HG02623 (cell line): ENCODE results near the gene IMMP2L.
"Not testable (repeated sequence)": the region's sequence is repeated elsewhere in the genome, so short reads cannot be mapped to it uniquely, and the experiment has no call there.

Experiments
- ATAC-seq: cut with Tn5 transposase; IDR thresholded peaks from one replicate; pipeline ENCODE4 v1.9.1; 2021; ENCODE audit warnings: moderate library complexity; ENCODE audit not compliant: unreplicated experiment

The IMMP2L gene

GRCh38 chr7:111352319-111352718, 210.0 kb downstream of the IMMP2L start:
- no peak for ATAC-seq

GRCh38 chr7:111346219-111346618, 216.1 kb downstream of the IMMP2L start:
- ATAC-seq = no peak

- ATAC-seq = no peak
These were observed 219.3 kb downstream of the IMMP2L start for GRCh38 chr7:111343017-111343416.

GRCh38 chr7:111339006-111339405, 223.3 kb downstream of the IMMP2L start:
- ATAC-seq = no peak

- no peak for ATAC-seq
These were observed 229.3 kb downstream of the IMMP2L start for GRCh38 chr7:111333010-111333409.

- ATAC-seq = no peak
These were observed 232.1 kb downstream of the IMMP2L start for GRCh38 chr7:111330235-111330523.

- ATAC-seq = peak; percentile 66
These were observed 232.7 kb downstream of the IMMP2L start for GRCh38 chr7:111329367-111330234.

DNA sequence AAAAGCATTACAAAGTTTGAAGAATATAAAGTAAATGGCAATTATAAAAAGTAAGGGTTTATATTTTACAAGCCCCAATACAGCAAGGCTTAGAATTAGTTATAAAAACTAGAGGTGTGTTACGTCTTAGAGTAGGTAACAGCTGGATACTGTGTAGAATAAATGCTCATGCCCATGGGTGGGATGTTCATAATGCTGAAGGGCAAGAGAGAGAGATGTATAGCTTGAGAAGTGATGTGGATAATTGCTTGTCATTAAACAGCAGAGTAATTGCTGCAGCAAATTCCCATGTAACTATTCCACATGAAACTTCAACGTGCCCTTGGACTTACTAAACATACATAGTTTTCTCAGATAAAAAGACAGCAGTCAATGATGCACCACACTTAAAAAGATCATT, 233.8 kb downstream of the IMMP2L start:
- ATAC-seq = no peak

GRCh38 chr7:111324776-111325175, 237.5 kb downstream of the IMMP2L start:
- no peak for ATAC-seq

GRCh38 chr7:111324228-111324627, 238.1 kb downstream of the IMMP2L start:
- peak; percentile 61 for ATAC-seq

DNA sequence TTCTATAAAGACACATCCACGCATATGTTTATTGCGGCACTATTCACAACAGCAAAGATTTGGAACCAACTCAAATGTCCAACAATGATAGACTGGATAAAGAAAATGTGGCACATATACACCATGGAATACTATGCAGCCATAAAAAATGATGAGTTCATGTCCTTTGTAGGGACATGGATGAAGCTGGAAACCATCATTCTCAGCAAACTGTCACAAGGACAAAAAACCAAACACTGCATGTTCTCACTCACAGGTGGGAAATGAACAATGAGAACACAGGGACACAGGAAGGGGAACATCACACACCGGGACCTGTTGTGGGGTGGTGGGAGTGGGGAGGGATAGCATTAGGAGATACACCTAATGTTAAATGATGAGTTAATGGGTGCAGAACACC, 238.6 kb downstream of the IMMP2L start:
- not testable (repeated sequence) for ATAC-seq

GRCh38 chr7:111320133-111320532, 242.2 kb downstream of the IMMP2L start:
- no peak for ATAC-seq

- ATAC-seq = no peak
These were observed 249.3 kb downstream of the IMMP2L start for GRCh38 chr7:111312966-111313365.

DNA sequence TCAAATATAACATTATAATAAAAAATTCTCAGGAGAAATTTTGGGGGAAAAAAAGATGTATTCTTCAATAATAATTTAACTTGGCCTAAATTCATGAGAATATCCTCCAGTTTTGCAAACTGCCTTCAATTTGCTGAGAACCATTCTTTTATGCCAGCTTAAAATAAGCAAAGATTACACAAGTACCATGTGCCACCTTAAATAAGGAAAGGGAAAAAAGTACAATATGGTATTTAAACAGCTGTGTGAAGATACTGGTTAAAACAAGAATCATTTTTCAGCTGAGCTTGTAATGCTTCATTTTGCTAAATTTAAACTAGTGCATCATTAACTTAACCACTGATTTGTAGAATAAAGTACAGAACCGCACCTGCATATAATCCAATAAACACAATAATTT, 253.6 kb downstream of the IMMP2L start:
- no peak for ATAC-seq

- ATAC-seq = no peak
These were observed 260.4 kb downstream of the IMMP2L start for GRCh38 chr7:111301891-111302290.

- ATAC-seq = no peak
These were observed 267.8 kb downstream of the IMMP2L start for GRCh38 chr7:111294494-111294893.

GRCh38 chr7:111292026-111292470, 270.2 kb downstream of the IMMP2L start:
- no peak for ATAC-seq

DNA sequence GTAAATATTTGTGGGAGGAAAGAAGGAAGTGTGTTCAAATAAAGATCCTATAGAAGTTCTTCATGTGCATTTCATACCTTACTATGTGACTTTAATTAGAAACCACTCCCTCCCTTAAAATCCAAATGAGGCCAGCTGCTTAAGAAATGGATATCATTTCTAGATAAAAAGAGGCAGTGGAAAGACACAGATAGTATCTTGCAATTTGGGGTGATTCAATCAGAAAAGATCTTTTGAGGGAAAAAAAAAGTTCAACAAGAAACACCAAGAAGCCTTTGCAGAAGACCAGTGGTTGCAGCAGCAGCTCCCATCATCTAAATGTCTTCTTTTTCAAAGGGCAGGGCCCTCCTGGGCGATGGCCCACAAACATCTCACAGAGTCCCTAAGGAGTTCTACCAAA, 271.3 kb downstream of the IMMP2L start:
- ATAC-seq = no peak

DNA sequence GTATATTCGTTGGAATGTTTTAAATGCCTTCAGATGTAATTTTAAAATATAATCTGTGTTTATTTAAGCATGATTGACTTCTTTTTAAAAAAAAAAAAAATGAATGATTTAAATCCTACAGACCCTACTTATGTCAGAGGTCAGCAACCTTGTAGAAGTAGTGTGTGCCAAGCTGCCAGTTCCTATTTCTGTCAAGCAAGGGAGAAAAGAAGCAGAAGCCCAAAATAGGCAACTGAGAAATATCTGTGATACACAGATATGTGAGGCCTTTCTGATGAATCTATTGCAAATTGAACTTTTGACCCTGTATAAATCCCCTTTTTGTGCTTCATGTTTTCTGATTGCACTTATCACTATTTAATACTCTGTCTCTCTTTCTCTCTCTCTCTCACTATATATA, 271.9 kb downstream of the IMMP2L start:
- ATAC-seq = no peak

- not testable (repeated sequence) for ATAC-seq
These were observed 273.9 kb downstream of the IMMP2L start for GRCh38 chr7:111288441-111288840.

GRCh38 chr7:111282626-111283025, 279.7 kb downstream of the IMMP2L start:
- ATAC-seq = no peak

GRCh38 chr7:111274857-111275256, 287.4 kb downstream of the IMMP2L start:
- ATAC-seq = no peak

GRCh38 chr7:111272092-111272491, 290.2 kb downstream of the IMMP2L start:
- no peak for ATAC-seq
